Esophagus muscularis mucosa (tissue), 4 donors: ENCODE results near the gene OIP5.

Experiments used
- EP300 ChIP-seq: sonication (generic); formaldehyde crosslinking; IDR thresholded peaks from one replicate; pipeline ENCODE4 v1.6.1; 2017; ENCODE audit warnings: antibody characterized with exemption
- POLR2A ChIP-seq: fragments of 450-650 bp; IDR thresholded peaks from one replicate; pipeline ENCODE4 v1.6.1; 2017; ENCODE audit warnings: antibody characterized with exemption, moderate library complexity, mild to moderate bottlenecking, low read depth
- POLR2AphosphoS5 ChIP-seq, 2 donors: sonication (generic); formaldehyde crosslinking; IDR thresholded peaks; one replicate each; pipeline ENCODE4 v1.6.1; 2017; ENCODE audit warnings: antibody characterized with exemption in 2 of 2
- TF ChIP-seq, protein P1 (sequence below), 3 experiments: fragments of 200-600 bp in 2 of 3; fragments of 450-650 bp in 1 of 3; sonication (generic) in 2 of 3; IDR thresholded peaks; one replicate each; pipeline ENCODE4 v1.5.1; 2017 to 2019; ENCODE audit warnings: antibody characterized with exemption in 3 of 3, mild to moderate bottlenecking in 2 of 3, moderate library complexity in 1 of 3

DNA sequence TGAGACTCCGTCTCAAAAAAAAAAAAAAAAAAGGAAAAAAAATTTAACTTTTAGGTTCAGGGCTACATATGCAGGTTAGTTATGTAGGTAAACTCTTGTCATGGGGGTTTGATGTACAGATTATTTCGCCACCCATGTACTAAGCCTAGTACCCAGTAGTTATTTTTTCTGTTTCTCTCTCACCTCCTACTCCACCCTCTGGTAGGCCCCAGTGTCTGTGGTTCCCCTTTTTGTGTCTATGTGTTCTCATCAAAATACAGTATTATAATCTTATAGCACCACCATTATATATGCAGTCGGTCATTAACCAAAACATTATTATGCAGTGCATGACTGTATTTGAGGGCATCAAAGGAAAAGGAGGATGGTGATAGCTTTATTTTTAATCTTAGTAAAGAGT lies 54.1 kb downstream of the OIP5 start:
- TF ChIP-seq, protein P1, sequence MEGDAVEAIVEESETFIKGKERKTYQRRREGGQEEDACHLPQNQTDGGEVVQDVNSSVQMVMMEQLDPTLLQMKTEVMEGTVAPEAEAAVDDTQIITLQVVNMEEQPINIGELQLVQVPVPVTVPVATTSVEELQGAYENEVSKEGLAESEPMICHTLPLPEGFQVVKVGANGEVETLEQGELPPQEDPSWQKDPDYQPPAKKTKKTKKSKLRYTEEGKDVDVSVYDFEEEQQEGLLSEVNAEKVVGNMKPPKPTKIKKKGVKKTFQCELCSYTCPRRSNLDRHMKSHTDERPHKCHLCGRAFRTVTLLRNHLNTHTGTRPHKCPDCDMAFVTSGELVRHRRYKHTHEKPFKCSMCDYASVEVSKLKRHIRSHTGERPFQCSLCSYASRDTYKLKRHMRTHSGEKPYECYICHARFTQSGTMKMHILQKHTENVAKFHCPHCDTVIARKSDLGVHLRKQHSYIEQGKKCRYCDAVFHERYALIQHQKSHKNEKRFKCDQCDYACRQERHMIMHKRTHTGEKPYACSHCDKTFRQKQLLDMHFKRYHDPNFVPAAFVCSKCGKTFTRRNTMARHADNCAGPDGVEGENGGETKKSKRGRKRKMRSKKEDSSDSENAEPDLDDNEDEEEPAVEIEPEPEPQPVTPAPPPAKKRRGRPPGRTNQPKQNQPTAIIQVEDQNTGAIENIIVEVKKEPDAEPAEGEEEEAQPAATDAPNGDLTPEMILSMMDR (IDR thresholded peaks at IDR 0.05), result no peak
- TF ChIP-seq EP300, result no peak
- no peak for TF ChIP-seq POLR2AphosphoS5 (IDR thresholded peaks at IDR 0.05)
- no peak for TF ChIP-seq POLR2A
